ENCODE results near the gene SMIM30. TPM values are rescaled to one million over a fixed set of nuclear protein-coding genes. Genes with fewer than 3 reads are reported as not detected.

The SMIM30 gene
- total and polyA plus RNA-seq, 2 donors (not counting 1 experiment from before 2014, with no cell fraction given) = 66.1 to 71.0 TPM

GRCh38 chr7:113087071-113087998 is 31.0 kb downstream of the SMIM30 start:
- Histone ChIP-seq H3K9ac (ENCODE audit: insufficient read depth, low read length) (peak overlapping the region; percentile 37), H3K36me3 (ENCODE audit: control insufficient read depth, insufficient read depth, low read length) (no peaks in the 10 kb centered on the region), H3K4me2 (ENCODE audit: extremely low read depth, insufficient read depth, low read length) (peak overlapping the region; percentile 71), H4K20me1 (ENCODE audit: control insufficient read depth, extremely low read depth, insufficient read depth, low read length) (no peaks in the 10 kb centered on the region), H3K4me3 (replicated peaks in 1 of 4; ENCODE audit: control extremely low read depth in 1 of 4, insufficient read depth in 1 of 4, low read depth in 3 of 4, low read length in 4 of 4) (peak overlapping the region; percentile 49 to 77 (median 60)), H3K79me2 (ENCODE audit: control insufficient read depth, insufficient read depth, low read length) (no peaks in the 10 kb centered on the region), H3K27me3 (ENCODE audit: control insufficient read depth, insufficient read depth, low read length) (no peaks in the 10 kb centered on the region), H3K27ac (ENCODE audit: insufficient read depth, low read length) (peak overlapping the region; percentile 92), H3K4me1 (ENCODE audit: control insufficient read depth, extremely low read depth, insufficient read depth, low read length) (no peaks in the 10 kb centered on the region), H3K9me3 (ENCODE audit: control insufficient read depth, insufficient read depth, low read depth, low read length) (no peaks in the 10 kb centered on the region), H2AFZ (ENCODE audit: low read length) (peak overlapping the region; percentile 57)
- no peak for TF ChIP-seq EZH2 (IDR thresholded peaks at IDR 0.05; ENCODE audit: low read length, missing control alignments)
- TF ChIP-seq CTCF (conservative IDR thresholded peaks at IDR 0.05 in 1 of 2, IDR thresholded peaks at IDR 0.05 in 1 of 2; ENCODE audit: low read depth in 1 of 2, low read length in 2 of 2) = no peak
- DNase-seq (ENCODE audit: low read depth in 2 of 2) = peak; percentile 90 to 93

- no peaks in the 10 kb centered on the region for H3K79me2 ChIP-seq (ENCODE audit: control insufficient read depth, insufficient read depth, low read length)
- TF ChIP-seq EZH2 (IDR thresholded peaks at IDR 0.05; ENCODE audit: low read length, missing control alignments) (no peak), CTCF (conservative IDR thresholded peaks at IDR 0.05 in 1 of 2, IDR thresholded peaks at IDR 0.05 in 1 of 2; ENCODE audit: low read depth in 1 of 2, low read length in 2 of 2) (no peak)
- no peaks in the 10 kb centered on the region for H4K20me1 ChIP-seq (ENCODE audit: control insufficient read depth, extremely low read depth, insufficient read depth, low read length)
- no peaks in the 10 kb centered on the region for H3K27me3 ChIP-seq (ENCODE audit: control insufficient read depth, insufficient read depth, low read length)
- peak within 1 kb of the TSS; percentile 71 for H3K9ac ChIP-seq (ENCODE audit: insufficient read depth, low read length)
- H3K4me3 ChIP-seq (replicated peaks in 1 of 4; ENCODE audit: control extremely low read depth in 1 of 4, insufficient read depth in 1 of 4, low read depth in 3 of 4, low read length in 4 of 4) = peak within 1 kb of the TSS; percentile 49 to 77 (median 62)
- DNase-seq (ENCODE audit: low read depth in 2 of 2) = peak; percentile 73 to 74
- H3K36me3 ChIP-seq (ENCODE audit: control insufficient read depth, insufficient read depth, low read length) = no peaks in the 10 kb centered on the region
- peak within 1 kb of the TSS; percentile 92 for H3K27ac ChIP-seq (ENCODE audit: insufficient read depth, low read length)
- no peaks in the 10 kb centered on the region for H3K9me3 ChIP-seq (ENCODE audit: control insufficient read depth, insufficient read depth, low read depth, low read length)
- H3K4me1 ChIP-seq (ENCODE audit: control insufficient read depth, extremely low read depth, insufficient read depth, low read length) = no peaks in the 10 kb centered on the region
- peak within 1 kb of the TSS; percentile 71 for H3K4me2 ChIP-seq (ENCODE audit: extremely low read depth, insufficient read depth, low read length)
- H2AFZ ChIP-seq (ENCODE audit: low read length) = peak within 1 kb of the TSS; percentile 95
Observed at GRCh38 chr7:113086431-113086888, 31.9 kb downstream of the SMIM30 start, which contains the start of gene GPR85. Gene GPR85, minus strand, starts transcription at chr7:113086827. Its CDS starts 2,106 bp downstream, at chr7:113084721.

- DNase-seq (ENCODE audit: low read depth in 2 of 2) = peak; percentile 43 to 48
- Histone ChIP-seq H2AFZ (ENCODE audit: low read length) (peak overlapping the region; percentile 95), H3K9me3 (ENCODE audit: control insufficient read depth, insufficient read depth, low read depth, low read length) (no peaks in the 10 kb centered on the region), H3K4me3 (replicated peaks in 1 of 4; ENCODE audit: control extremely low read depth in 1 of 4, insufficient read depth in 1 of 4, low read depth in 3 of 4, low read length in 4 of 4) (peak overlapping the region; percentile 47 to 77 (median 62)), H3K27me3 (ENCODE audit: control insufficient read depth, insufficient read depth, low read length) (no peaks in the 10 kb centered on the region), H3K4me2 (ENCODE audit: extremely low read depth, insufficient read depth, low read length) (peak overlapping the region; percentile 71), H3K4me1 (ENCODE audit: control insufficient read depth, extremely low read depth, insufficient read depth, low read length) (no peaks in the 10 kb centered on the region), H3K9ac (ENCODE audit: insufficient read depth, low read length) (no peak overlapping the region), H3K79me2 (ENCODE audit: control insufficient read depth, insufficient read depth, low read length) (no peaks in the 10 kb centered on the region), H4K20me1 (ENCODE audit: control insufficient read depth, extremely low read depth, insufficient read depth, low read length) (no peaks in the 10 kb centered on the region), H3K36me3 (ENCODE audit: control insufficient read depth, insufficient read depth, low read length) (no peaks in the 10 kb centered on the region), H3K27ac (ENCODE audit: insufficient read depth, low read length) (peak overlapping the region; percentile 92)
- no peak for TF ChIP-seq CTCF (conservative IDR thresholded peaks at IDR 0.05 in 1 of 2, IDR thresholded peaks at IDR 0.05 in 1 of 2; ENCODE audit: low read depth in 1 of 2, low read length in 2 of 2)
- no peak for TF ChIP-seq EZH2 (IDR thresholded peaks at IDR 0.05; ENCODE audit: low read length, missing control alignments)
Observed at GRCh38 chr7:113085781-113086390, 32.5 kb downstream of the SMIM30 start.
